Pancreas (tissue), 10 donors: ENCODE results near the gene PIP4K2A. TPM values are rescaled to one million over a fixed set of nuclear protein-coding genes. Genes with fewer than 3 reads are reported as not detected.

ENCODE experiments used
- ATAC-seq, 4 donors: fragments of 200-7000 bp; cut with Tn5 transposase; one replicate each; pipeline versions ENCODE4 v1.8.0 to v1.9.1; 2020; ENCODE audit warnings: mild to moderate bottlenecking in 4 of 4, moderate library complexity in 4 of 4
- DNase-seq, 6 donors: peaks; one replicate each; pipeline ENCODE4 v3.0.0-alpha.2; 2020
- FAIRE-seq: peaks from 2 replicates; lab custom pipeline; 2012; peaks lifted over from hg19 to GRCh38; lab: Jason Lieb, UNC
- H3K27ac ChIP-seq, 4 donors: fragments of 200-600 bp; sonication (generic); 1 replicate in 3 of 4; 2 replicates in 1 of 4; pipeline versions ENCODE4 v1.5.0 to v1.8.0; 2020
- H3K27me3 ChIP-seq, 4 donors: fragments of 200-600 bp; one replicate each; pipeline ENCODE4 v1.8.0; 2021
- H3K36me3 ChIP-seq, 3 donors: fragments of 200-600 bp; sonication (generic) in 1 of 3; one replicate each; pipeline versions ENCODE4 v1.5.0 to v1.8.0; 2020 to 2021
- H3K4me1 ChIP-seq, 3 donors: fragments of 200-600 bp; one replicate each; pipeline ENCODE4 v1.8.0; 2021
- H3K4me3 ChIP-seq, 4 donors: fragments of 200-600 bp; sonication (generic) in 2 of 4; one replicate each; pipeline versions ENCODE4 v1.5.0 to v1.8.0; 2020 to 2021
- H3K9me3 ChIP-seq, 4 donors: fragments of 200-600 bp; one replicate each; pipeline ENCODE4 v1.8.0; 2021
- CTCF ChIP-seq, 4 donors: fragments of 200-600 bp; sonication (generic) in 3 of 4; IDR thresholded peaks; one replicate each; pipeline versions ENCODE4 v1.5.0 to v1.8.0; 2021; ENCODE audit warnings: antibody characterized with exemption in 4 of 4
- WGBS, 2 donors: extraction: QIAGEN DNeasy Blood & Tissue Kit; methylation state at CpG; one replicate each; pipeline ENCODE4 v1.1.7; 2013; 5-methylcytosine and 5-hydroxymethylcytosine counted together
- intact Hi-C, 3 donors: fragments of 100-400 bp; cut with DNase I; formaldehyde crosslinking; loops; one replicate each; pipeline versions ENCODE4 v1.11.1 to v1.14.2; 2022
- polyA plus RNA-seq, 2 donors: library from polyadenylated mRNA; stranded (reverse); fragments of 200-250 nt; gene quantifications; one replicate each; pipeline ENCODE4 v1.2.3, GENCODE V29; 2013
- total RNA-seq, 6 donors: library from RNA; stranded (reverse); fragmentation: NEBNext Ultra II Directional in 4 of 6; extraction: Animal tissue kit (Norgen Biotek cat#: 25700) in 4 of 6; gene quantifications; one replicate each; pipeline versions ENCODE4 v1.2.1 to v1.2.4, GENCODE V29; 2021 to 2023
- donor health status: healthy with polysubstance abuse.
- donor health status: DM: no; HTN: no; CAD: no; lungs with moderate emphysema.
- donor health status: DM: no; HTN: no; CAD: no.
- donor health status: control.
- donor health status: control.
- donor health status: Bipolar disorder and iron deficiency.
- donor health status: DM: yes; HTN: yes; CAD: no.
- donor health status: DM: no; HTN: no; CAD: no.
- donor health status: DM: no; HTN: no; CAD: no.
- donor health status: DM: yes; HTN: yes; CAD: no.

PIP4K2A gene
- total and polyA plus RNA-seq, 8 donors, result 3.6 to 17.8 (median 6.7) TPM

GRCh38 chr10:22625516-22626290 is 88.7 kb downstream of the PIP4K2A start:
- Histone ChIP-seq H3K27me3 (no peaks in the 10 kb centered on the region), H3K27ac (no peak overlapping the region), H3K4me3 (no peak overlapping the region), H3K9me3 (no peaks in the 10 kb centered on the region), H3K36me3 (no peaks in the 10 kb centered on the region), H3K4me1 (peaks cover 0 to 31% (median 19%) of the 10 kb centered on the region in 3 donors)
- no peak for ATAC-seq
- no peak for DNase-seq
- intact Hi-C loops, result no loop called here
- 74 to 78% methylated on average over 9 of the region's 9 CpGs for WGBS, 2 donors
- TF ChIP-seq CTCF (IDR thresholded peaks at IDR 0.05), result no peak
- FAIRE-seq, result no peak

GRCh38 chr10:22624287-22624738 is 90.1 kb downstream of the PIP4K2A start:
- TF ChIP-seq CTCF (IDR thresholded peaks at IDR 0.05), result no peak
- FAIRE-seq, result no peak

GRCh38 chr10:22623633-22624253 is 90.6 kb downstream of the PIP4K2A start:
- WGBS, 2 donors, result 93 to 94% methylated on average over 4 of the region's 4 CpGs
- no peaks in the 10 kb centered on the region for H3K9me3 ChIP-seq
- intact Hi-C loops, result no loop called here
- peaks cover 9 to 37% (median 19%) of the 10 kb centered on the region in 3 donors for H3K4me1 ChIP-seq
- H3K27ac ChIP-seq, result no peak overlapping the region
- no peak for DNase-seq
- FAIRE-seq, result no peak
- TF ChIP-seq CTCF (IDR thresholded peaks at IDR 0.05), result no peak
- H3K4me3 ChIP-seq, result no peak overlapping the region
- H3K27me3 ChIP-seq, result no peaks in the 10 kb centered on the region
- ATAC-seq, result no peak
- no peaks in the 10 kb centered on the region for H3K36me3 ChIP-seq

More at GRCh38 chr10:22624287-22624738, 90.1 kb downstream of the PIP4K2A start:
- intact Hi-C loops, result no loop called here
- WGBS, 2 donors, result 72 to 76% methylated on average over 3 of the region's 3 CpGs
- Histone ChIP-seq H3K27ac (no peak overlapping the region), H3K27me3 (no peaks in the 10 kb centered on the region), H3K9me3 (no peaks in the 10 kb centered on the region), H3K36me3 (no peaks in the 10 kb centered on the region), H3K4me3 (no peak overlapping the region), H3K4me1 (peaks cover 9 to 37% (median 19%) of the 10 kb centered on the region in 3 donors)
- peak in 3 of 4 donors; percentile 35 to 47 (median 40) for ATAC-seq
- no peak for DNase-seq

GRCh38 chr10:22622242-22622806 is 92.1 kb downstream of the PIP4K2A start:
- no peaks in the 10 kb centered on the region for H3K36me3 ChIP-seq
- H3K4me3 ChIP-seq, result no peak overlapping the region
- FAIRE-seq (no peak), ATAC-seq (no peak), DNase-seq (no peak)
- no peaks in the 10 kb centered on the region for H3K9me3 ChIP-seq
- H3K27ac ChIP-seq, result no peak overlapping the region
- 92 to 95% methylated on average over 20 of the region's 20 CpGs for WGBS, 2 donors
- intact Hi-C loops, result no loop called here
- peaks cover 9 to 28% (median 13%) of the 10 kb centered on the region in 3 donors for H3K4me1 ChIP-seq
- H3K27me3 ChIP-seq, result no peaks in the 10 kb centered on the region
- TF ChIP-seq CTCF (IDR thresholded peaks at IDR 0.05), result no peak
